Prostate gland (tissue), 2 donors: Measurements from ENCODE around the gene TIMM10.

ENCODE experiments used
- CTCF ChIP-seq, 4 experiments: fragments of 200-600 bp in 2 of 4; fragments of 450-650 bp in 2 of 4; sonication (generic) in 2 of 4; IDR thresholded peaks; 1 replicate in 3 of 4; 2 replicates in 1 of 4; pipeline ENCODE4 v1.5.1; 2016 to 2019; ENCODE audit warnings: antibody characterized with exemption in 4 of 4, mild to moderate bottlenecking in 2 of 4, moderate library complexity in 2 of 4
- POLR2AphosphoS5 ChIP-seq: sonication (generic); formaldehyde crosslinking; IDR thresholded peaks from one replicate; pipeline ENCODE4 v1.6.1; 2017; ENCODE audit warnings: antibody characterized with exemption

- TF ChIP-seq CTCF (IDR thresholded peaks at IDR 0.05), result no peak
- no peak for TF ChIP-seq POLR2AphosphoS5
These were observed 1.5 kb downstream of the TIMM10 start for GRCh38 chr11:57529012-57529411.
